Activated CD4-positive, alpha-beta T cell treated with anti-CD3 and anti-CD28 coated beads, Interleukin-2, amount 50 U/mL, for 1 hour (primary cell): Measurements from ENCODE around the gene CIAO2B.

Experiments
- DNase-seq: peaks from one replicate; pipeline ENCODE4 v3.0.0-alpha.2; 2020

CIAO2B gene

DNA sequence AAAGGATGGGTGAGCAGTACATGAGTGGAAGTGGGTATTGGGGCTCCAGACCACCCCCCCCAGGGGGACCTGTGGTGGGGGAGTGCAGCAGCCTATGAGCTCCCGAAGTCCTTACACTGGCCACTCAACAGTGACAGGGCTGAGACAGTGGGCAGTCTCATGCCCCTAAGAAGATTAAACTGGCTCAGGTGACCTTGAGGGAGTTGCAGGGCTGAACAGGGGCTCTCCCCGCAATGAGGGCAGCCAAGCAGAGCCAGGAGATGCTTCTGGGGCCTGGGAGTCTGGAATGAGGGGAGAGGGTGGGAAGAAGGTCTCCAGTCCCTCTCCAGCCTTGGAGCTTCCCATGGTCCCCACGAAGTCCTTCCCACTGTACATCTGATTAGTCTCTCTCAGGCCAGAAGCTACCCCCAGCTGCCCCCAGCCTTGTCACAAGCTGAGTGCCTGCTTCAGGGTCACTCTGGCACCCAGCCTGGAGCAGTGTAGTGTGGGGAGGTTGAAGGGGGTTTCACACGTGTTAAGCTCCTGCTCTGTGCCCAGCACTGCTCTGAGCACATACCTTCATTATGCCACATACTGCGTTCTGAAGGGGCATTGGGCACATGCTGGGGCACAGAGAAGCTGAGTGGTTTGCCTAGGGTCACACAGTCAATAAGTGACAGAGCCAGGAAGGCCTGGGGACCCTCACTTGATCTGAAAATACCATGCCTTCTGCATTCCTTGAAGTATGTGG lies 14.5 kb downstream of the CIAO2B start:
- no peak for DNase-seq

DNA sequence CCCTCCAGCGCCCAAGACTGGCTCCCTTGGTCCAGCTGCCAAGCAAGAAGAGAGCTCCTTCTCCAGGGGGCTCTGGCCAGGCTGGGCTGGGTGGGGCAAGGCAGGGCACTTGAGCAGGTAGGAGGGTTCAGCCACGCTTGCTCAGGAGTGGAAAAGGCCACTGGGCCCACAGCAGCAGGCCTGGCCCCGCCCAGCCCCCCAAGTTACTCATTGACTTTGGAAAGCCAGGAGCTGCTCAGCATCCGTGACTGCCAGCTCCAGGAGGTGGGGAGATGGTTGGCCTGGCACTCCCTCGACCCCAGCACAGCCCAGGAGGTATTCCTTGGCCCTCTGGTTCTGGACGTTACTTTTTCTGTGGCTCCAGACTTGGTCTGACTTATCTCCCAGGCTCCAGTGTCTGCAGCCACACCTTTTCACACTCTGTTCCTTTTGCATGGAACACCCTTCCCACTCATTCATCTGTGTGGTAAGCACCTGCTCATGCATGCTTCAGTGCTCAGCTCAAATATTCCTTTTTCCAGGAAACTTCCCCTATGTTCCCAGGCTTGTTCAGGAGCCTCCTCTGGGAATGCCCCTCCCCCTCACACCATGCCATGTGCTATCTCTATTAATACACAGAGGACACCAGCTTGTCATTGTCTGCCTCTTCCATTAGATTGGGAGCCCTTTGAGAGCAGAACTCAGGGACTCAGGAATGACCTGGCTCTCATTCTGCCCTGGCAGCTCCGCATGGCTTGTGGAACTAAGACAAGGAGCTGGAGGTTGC lies 15.2 kb downstream of the CIAO2B start, which contains the start of gene CDH16:
Gene CDH16, minus strand, starts transcription at position 83 of the 766 bp plus-strand sequence. CDS start 820 bp downstream, outside the sequence.
- no peak for DNase-seq

DNA sequence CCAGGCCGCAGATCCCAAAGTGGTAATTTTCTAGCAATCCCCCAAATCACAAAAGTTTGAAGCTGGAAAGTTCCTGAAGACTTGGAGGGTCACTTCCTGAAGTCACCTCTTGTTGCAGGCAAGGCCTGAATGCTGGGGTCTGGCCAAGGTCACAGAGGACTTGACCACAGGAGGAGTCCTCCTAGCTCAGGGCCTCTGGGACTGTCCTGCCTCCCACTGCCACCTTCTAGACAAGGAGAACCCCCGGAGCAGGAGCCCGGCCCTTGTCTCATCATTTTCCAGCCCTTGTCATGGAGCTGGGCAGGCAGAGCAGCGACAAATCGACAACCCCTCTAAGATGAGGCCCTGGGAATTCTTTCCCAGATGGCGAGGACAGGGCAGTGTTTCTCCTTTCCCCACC lies 15.8 kb downstream of the CIAO2B start:
- DNase-seq: no peak

DNA sequence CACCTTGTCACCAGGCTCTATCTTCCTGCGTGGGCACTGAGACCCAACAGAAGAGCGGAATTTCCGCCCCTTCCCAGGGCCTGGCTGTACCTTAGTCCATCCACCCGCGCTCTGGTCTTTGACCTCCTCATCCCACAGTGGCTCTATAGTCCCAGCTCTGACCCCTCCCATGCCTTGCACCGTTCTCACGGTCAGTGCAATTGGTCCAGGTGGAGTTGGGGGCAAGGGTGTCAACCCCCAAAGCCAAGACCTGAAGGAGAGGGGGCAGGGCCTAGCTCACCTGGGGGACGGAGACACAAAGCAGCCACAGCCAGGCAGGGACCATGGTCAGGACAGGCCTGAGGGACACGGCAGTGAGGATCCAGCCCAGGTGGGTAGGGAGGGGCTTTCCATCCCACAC lies 16.5 kb downstream of the CIAO2B start:
- no peak for DNase-seq

DNA sequence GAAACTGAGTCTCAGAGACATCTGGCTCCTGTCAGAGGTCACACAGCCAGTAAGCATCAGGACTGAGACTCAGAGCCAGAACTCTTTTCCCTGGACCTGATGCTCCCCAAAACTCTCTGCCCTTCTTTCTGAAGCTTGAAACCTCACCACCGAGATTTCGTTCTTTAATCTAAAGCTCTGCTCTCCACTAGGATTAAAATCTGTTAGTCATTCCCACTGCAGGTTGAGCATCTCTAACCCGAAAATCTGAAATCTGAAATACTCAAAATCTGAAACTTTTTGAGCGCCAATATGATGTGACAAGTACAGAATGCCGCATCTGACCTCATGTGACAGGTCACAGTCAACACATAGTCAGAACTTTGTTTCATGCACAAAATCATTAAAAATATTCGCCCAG lies 17.7 kb downstream of the CIAO2B start:
- no peak for DNase-seq

DNA sequence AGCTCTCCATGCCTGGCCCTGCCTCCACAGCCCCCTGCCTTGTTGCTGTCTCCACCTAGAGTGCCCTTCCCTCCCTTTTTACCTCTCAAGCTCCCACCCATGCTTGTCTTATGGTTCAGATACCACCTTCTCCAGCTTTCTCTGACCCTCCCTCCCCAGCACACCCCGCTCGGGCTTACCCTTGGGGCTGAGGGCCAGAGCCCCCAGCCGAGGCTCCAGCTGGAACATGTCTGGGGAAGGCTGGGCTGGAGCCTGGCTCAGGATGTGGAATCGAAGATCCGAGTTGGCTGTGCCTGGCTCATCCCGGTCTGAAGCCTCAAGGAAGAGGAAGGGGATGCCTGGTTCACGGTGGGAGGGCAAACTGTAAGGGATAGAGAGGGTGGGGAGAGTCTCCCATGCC lies 19.2 kb downstream of the CIAO2B start:
- DNase-seq: no peak

DNA sequence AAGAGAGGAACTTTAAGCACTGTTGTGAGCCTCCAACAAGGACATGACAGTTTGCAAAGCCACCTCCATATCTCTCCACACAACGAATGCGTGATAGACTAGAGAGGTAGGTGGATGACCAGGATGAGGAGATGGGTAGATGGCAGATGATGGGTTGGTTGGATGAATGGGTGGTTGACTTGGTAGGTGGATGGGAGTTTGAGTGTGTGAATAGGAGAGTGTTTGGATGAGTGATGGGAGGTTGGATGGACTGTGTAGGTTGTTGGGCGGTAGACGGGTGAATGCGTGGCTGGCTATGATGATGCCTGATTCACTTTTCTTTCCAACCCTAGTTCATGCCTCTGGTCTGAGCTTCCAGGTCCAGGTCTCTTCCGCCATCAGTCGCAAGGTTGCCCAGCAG lies 19.7 kb downstream of the CIAO2B start:
- no peak for DNase-seq

DNA sequence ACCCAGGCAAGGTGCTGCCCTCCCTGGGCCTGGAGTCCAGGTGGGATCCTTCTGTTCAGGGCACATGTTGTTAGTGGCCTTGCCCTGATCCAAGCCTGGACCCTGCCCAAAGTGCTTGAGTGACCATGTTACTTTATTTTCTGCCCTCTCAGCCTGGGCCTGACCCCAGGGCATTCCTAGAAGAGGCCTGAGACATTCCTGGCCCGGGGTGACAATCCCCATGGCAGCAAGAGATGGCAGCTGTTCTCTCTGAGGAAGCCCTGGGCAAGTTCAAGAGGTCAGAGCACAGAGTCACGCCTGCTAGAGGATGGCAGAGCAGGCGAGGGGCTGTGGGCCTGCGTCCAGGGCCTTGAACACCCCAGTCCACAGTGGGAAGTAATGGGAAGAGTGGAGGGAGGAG lies 20.5 kb downstream of the CIAO2B start:
- DNase-seq: no peak

DNA sequence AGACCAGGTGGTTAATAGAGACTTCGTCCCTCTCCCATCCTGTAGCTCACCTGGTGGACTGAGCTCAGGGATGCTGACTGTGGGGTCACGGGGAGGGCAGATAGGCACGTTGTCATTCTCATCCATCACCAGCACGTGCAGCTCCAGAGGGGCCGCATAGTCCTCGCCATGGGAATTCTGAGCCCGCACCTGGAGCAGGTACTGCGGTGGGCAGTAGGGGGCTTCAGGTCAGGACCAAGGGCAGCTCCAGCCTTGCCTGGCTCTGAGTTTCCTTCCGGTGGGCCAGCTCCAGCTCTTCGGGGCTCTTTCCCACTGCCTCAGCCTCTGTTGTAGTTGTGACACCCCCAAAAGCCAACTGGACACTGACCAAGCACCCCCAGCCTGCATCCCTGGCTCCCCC lies 21.1 kb downstream of the CIAO2B start:
- DNase-seq: no peak

DNA sequence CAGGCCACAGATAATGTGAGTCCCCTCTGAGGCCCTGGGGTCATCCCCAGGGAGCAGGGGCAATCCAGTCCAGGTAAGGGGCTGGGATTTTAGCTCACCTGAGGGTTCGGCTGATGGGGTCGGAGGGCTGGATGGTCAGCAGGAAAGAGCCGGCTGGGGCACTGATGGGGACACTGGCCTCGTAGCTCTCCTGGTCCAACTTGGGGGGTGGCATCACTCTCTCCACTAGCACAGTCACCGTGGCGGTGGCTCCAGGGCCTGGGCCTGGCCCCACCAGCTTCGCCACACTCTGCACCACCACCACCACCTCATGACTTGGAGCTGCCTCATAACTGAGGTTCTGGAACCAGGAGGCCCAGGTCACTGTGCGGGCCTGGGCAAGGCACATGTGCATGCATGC lies 22.4 kb downstream of the CIAO2B start:
- no peak for DNase-seq

DNA sequence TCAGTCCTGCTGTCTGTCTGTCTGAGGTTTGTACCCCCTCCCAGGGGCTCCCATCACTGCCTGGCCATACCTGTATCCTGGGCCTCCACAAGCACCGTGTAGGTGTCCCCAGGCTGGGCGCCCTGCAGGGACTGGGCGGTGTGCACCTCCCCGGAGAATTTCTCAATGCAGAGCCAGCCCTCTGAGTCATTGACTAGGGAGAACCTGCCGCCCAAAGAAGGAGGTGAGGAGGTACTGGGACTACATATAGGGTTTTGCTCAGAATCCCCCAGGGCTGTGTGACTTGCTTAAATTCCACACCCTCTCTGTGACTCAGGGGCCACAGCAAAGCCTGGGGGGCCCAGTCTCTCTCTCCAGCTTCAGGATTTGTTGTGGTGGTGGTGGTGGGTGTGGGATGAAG lies 23.1 kb downstream of the CIAO2B start:
- no peak for DNase-seq

DNA sequence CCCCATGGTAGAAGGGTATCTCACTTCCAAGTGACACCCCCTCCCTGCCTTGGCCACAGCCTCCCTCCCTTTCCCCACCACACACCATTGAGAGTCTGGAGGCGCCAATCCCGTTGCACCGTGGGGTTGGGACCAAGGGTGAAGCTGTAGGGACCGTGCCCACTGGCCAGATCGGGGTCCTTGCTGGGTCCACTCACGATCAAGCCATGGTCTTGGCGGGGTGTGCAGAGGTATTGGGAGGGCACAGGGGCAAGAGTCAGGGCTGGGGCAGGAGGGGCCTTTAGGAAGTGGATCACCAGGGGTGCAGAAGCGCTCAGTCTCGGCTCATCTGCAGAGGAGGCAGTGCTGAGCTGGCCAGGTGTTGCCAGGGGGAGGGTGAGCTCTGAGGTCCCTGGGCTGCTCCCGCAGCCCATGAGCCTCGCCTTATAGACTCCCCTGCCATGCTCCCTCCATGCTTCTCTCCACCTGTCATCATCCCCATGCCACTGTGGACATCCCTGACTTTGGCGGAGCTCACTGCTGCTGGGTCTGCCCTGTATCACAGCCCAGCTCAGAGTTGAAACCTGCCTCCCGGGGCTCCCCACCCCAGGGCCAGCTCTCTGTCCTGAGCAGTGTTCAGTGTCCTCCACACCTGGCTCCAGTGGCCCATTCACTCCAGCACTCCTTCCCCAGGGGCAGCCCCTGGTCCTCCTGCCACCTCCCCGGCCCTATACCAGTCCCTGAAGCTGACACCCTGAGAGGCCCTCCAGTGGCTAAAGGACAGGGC lies 23.8 kb downstream of the CIAO2B start:
- DNase-seq: no peak

DNA sequence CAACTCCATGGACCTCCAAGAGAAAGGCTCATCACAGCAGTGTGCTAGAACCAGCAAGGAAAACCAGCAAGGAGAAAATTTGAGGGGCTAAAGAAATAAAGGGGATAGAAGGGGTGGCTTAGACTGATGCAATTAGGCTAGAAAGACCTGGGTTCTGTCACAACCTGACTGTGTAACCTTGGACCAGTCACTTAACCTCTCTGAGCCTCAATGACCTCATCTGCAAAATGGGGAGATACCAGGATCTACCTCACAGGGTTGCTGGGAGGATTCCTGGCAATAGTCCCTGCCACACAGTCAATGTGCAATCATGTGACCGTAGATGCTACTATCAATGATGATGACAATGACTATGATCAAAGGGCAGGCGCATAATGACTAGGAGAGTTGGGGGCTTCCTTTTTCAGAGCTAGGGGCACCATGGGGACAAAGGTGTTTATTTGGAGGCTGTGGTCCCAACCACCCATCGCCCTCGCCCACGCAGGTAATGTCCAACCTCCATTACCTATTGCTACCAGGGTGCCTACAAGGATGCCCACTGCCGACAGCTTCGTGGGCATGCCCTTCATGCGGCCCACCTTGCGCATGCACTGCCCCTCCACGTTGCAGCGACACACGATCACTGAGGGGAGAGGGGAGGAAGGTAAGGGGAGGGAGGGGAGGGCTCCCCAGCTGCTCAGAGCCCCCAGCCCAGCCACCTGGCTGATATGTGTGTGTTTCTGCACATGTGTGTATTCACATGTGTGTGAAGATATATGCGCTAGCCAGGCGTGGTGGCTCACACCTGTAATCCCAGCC lies 25.2 kb downstream of the CIAO2B start:
- no peak for DNase-seq

DNA sequence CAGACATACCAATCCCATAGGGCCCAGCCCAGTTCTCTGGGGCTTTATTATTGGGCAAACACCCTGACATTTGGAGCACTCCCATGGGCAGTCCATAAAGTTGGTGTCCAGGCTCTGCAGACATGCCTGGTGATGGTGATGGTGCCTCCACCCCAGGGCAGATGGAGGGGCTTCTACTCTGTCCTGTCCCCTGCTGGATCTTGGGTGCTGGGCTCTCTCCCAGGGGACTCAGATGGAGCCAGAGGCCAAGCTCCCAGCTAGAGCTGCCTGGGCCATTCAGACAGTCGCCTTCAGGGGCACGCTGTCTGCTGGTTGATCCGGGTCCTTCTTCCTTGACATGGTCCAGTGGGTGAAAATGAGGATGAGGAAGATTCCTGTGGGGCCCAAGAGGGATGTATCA lies 26.1 kb downstream of the CIAO2B start:
- DNase-seq: no peak

DNA sequence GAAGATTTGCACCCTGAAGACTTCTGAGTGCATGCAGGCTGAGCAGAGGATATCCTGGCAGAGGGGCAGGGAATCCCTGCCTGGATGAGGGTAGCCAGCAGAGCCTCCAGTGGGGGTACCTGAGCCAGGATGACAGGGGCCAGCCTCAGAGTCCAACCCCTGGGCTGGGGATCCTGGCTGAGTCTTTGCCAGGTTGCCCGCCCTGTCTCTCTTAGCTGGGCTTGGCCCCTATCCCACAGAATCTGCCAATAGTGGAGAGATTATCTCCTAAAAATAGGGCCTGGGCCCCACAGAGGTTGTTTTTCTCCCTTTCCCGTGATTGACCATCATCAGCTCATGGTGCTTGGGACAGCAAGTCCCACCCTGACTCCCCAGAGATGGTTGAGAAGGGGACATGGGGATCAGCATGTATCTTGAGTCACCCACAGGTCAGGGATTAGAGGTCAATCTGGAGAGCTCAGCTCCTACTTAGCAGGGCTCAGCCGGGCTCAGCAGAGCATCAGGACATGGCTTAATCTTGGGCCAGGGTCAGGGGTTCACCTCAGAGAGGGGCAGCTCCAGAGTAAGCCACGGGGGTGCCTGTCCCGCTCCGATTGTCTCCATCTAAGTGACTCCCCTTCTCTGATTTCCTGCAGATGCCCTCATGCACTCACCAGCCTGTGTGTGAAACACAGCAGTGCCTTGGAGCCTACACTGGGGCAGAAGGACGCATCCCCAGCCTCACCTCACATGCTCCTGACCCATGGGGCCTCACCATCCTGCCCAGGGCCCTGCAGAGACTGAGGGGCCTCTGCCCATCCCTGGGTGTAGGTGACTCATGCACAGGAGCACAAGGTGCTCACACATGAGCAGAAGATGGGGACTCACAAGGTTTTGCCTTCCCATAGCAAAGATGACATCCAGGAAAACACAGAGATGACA lies 27.0 kb downstream of the CIAO2B start:
- no peak for DNase-seq

DNA sequence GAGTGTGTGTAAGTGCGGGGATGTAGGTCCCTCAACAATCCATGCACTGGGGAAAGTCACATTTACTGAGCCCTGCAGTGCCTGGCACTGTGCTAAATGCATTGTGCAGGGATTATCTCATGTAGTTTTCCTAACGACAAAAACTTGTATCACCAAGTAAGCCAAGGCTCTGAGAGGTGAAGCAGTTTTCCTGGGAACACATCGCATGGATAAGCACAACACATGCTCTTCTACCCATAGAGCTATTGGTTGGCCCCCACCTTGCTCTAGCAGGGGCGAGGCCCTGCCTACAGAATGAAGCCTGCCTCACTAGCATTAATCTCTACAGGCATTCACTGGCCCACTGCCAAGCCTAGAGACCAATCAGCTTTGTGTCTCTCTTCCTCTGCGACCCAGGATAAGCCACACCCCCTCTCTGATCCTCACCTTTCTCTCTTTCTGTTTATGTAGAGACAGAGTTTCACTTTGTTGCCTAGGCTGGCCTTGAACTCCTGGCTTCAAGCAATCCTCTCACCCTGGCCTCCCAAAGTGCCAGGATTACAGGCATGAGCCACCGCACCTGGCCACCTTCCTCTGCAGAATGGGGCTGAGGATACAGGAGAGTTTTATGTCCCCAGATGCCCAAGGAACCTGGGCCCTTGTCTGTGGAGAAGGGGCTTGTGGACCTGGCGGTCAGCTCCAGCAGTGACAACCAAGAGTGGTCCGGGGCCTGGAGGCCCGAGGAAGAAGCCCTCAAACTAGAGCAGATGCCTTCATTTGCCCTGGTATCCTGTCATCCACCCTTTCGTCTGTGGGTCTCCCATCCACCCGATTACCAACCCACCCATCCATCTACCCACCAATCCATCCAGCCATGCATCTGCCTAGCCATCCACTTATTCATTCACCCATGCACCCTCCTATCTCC lies 28.3 kb downstream of the CIAO2B start:
- peak; percentile 30 for DNase-seq

DNA sequence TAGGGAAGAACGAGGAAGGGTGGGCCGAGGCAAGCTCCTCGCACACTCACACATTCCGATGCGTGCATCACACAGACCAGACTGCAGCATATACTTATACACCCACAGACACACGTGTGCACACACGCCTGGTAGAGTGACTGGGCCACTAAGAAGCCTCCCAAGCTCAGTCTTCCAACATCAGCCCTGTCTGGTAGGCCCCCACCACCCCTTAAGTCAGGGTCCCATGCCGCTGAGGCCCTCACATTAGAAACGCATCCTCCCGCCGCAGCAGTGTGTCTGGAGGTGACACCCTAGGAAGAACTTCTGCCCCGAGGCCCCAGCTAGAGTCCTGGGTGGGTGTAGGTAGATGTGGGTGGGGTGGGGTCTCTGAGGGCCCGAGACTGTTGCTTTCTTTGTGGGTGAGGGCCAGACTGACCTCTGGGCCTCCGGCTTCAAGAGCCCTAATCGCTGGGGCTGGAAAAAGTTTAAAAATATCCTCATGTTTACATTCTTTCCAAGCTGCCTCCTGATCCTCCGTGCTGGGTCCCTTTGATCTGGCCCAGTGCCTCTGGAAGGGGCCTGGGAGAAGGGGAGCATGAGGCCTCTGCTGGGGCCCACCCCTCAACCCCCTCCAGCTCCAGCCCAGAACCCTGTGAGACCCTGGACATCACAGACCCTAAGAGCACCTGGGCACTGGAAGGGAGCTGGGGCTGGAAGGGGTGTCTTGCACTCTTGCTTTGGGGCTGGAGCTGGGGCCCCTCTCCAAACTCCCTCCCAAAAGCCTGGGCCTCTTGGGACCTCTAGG lies 29.2 kb downstream of the CIAO2B start:
- no peak for DNase-seq

DNA sequence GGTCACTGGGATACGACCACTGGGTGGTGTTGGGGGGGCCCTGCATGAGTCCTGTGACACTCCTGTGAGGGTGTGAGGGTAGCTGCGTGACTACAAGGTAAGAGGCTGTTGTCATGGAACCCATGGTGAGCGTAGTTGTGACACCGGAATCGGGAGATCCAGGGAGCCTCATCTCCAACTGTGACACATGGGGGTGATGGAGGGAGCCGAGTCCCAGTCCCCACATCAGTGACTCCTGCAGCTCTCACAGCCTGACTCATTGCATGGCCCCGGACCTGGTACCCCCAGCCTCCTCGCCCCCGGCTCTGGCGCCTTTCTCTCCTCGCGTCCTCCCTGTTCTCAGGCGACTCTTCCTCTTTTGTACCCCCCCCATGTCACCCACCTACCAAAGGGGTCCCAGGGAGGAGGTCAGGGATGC lies 29.8 kb downstream of the CIAO2B start:
- DNase-seq: no peak

DNA sequence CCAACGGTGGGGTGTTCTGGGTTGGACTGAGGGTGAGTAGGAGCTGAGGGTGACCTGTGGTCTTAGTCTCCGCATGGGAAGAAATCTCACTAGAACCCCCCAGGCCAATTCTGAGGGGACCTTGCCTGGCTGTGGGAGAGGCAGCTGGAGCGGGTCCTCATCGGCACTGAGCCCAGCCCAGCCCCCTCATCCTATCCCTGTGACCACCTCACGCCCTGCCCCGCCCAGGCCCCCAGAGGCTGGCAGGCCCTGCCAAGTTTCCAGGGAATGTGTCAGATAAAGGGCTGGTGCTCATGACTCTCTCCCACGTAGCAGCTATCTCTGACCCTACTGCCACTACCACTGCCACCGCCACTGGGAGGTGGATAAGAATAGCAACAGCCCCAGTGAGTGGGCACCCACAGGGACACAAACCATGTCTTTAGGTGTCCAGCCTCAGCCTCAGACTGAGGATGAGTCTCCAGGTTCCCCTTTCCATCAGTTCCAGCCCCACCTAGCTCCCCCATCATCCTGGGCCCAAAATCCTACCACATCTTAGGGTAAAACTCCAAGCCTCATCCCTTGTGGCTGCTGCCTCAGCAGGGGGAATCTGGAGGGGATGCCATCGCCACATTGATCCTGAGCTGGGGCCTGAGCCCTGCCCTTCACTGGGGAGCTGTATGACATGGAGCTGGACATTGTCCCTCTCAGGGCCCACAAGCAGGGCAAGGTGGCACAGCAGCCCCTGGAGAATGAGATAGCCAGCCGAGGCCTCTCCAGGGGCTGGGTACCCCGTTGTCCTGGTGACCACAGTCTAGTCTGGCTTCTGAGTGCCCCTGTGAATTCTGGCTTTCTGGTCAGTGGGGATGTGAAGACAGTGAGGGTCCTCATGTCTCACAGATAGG lies 30.4 kb downstream of the CIAO2B start:
- no peak for DNase-seq
